Measurements from ENCODE around the gene SEC22A. TPM values are rescaled to one million over a fixed set of nuclear protein-coding genes. Genes with fewer than 3 reads are reported as not detected.

SEC22A gene
- total and polyA plus RNA-seq, 2 of the 8 experiments (the other 6 are each of a cell fraction or from before 2014, with no cell fraction given): 10.6 to 17.1 TPM

GRCh38 chr3:123157209-123157597 lies 44.5 kb upstream of the SEC22A start (continued):
- TF ChIP-seq RAD21 (IDR thresholded peaks at IDR 0.05 in 1 of 2, conservative IDR thresholded peaks at IDR 0.05 in 1 of 2; ENCODE audit: low read depth in 2 of 2, low read length in 2 of 2): no peak
- no peak for TF ChIP-seq SP4 (IDR thresholded peaks at IDR 0.05; ENCODE audit: low read length)
- TF ChIP-seq YY1 (IDR thresholded peaks at IDR 0.05; ENCODE audit: low read depth, low read length): no peak
- no peak for TF ChIP-seq SIX5 (IDR thresholded peaks at IDR 0.05; ENCODE audit: low read depth, low read length)
- TF ChIP-seq SP1 (IDR thresholded peaks at IDR 0.05; ENCODE audit: low read depth, low read length): no peak
